Progenitor cell of endocrine pancreas (in vitro differentiated cells): Measurements from ENCODE around the gene MACROD2. TPM values are rescaled to one million over a fixed set of nuclear protein-coding genes. Genes with fewer than 3 reads are reported as not detected.

Experiments
- DNase-seq: peaks from one replicate; pipeline ENCODE4 v3.0.0; 2021; ENCODE audit warnings: low spot score; ENCODE audit not compliant: unreplicated experiment
- H3K27ac Mint-ChIP-seq: 2 replicates; pipeline ENCODE4 v1.8.0; 2021; ENCODE audit warnings: mild to moderate bottlenecking, moderate library complexity, mixed read lengths
- H3K27me3 Mint-ChIP-seq: 2 replicates; pipeline ENCODE4 v1.8.0; 2021; ENCODE audit warnings: mixed read lengths
- H3K36me3 Mint-ChIP-seq: 2 replicates; pipeline ENCODE4 v1.8.0; 2022; ENCODE audit warnings: mixed read lengths; ENCODE audit not compliant: insufficient read depth
- H3K4me1 Mint-ChIP-seq: 2 replicates; pipeline ENCODE4 v1.8.0; 2021; ENCODE audit warnings: low read depth, mixed read lengths
- H3K4me3 Mint-ChIP-seq: 2 replicates; pipeline ENCODE4 v1.8.0; 2021; ENCODE audit warnings: low read depth, mild to moderate bottlenecking, moderate library complexity, mixed read lengths
- H3K9me3 Mint-ChIP-seq: 2 replicates; pipeline ENCODE4 v1.8.0; 2021; ENCODE audit warnings: low read depth, mixed read lengths
- CTCF ChIP-seq: fragments of 200-600 bp; sonication (generic); IDR thresholded peaks from one replicate; pipeline ENCODE4 v1.5.0; 2021; ENCODE audit warnings: antibody characterized with exemption, mild to moderate bottlenecking; ENCODE audit not compliant: unreplicated experiment
- total RNA-seq: library from RNA; stranded (reverse); gene quantifications from 2 replicates; pipeline ENCODE4 v1.2.1, GENCODE V29; 2021

MACROD2 gene
- total RNA-seq, 1 donor from 2014 or later, result 7.6 TPM

- TF ChIP-seq CTCF, result peak; percentile 65
- Mint-ChIP-seq H3K4me3 (peak overlapping the region; percentile 84), H3K4me1 (peaks cover 51% of the 10 kb centered on the region), H3K27ac (peak overlapping the region; percentile 97), H3K27me3 (no peaks in the 10 kb centered on the region), H3K9me3 (no peaks in the 10 kb centered on the region), H3K36me3 (peaks cover 2% of the 10 kb centered on the region)
- DNase-seq, result peak; percentile 15
These were observed 339.1 kb downstream of the MACROD2 start for GRCh38 chr20:14334306-14334930.

- Mint-ChIP-seq H3K27ac (peak overlapping the region; percentile 92), H3K36me3 (peaks cover under 1% of the 10 kb centered on the region), H3K9me3 (peaks cover under 1% of the 10 kb centered on the region), H3K4me3 (peak overlapping the region; percentile 84), H3K4me1 (peaks cover 52% of the 10 kb centered on the region), H3K27me3 (no peaks in the 10 kb centered on the region)
- no peak for DNase-seq
- no peak for TF ChIP-seq CTCF
These were observed 339.7 kb downstream of the MACROD2 start for GRCh38 chr20:14335052-14335451.

- no peak for DNase-seq
- no peaks in the 10 kb centered on the region for H3K36me3 Mint-ChIP-seq
- peaks cover 4% of the 10 kb centered on the region for H3K9me3 Mint-ChIP-seq
These were observed 341.4 kb downstream of the MACROD2 start for GRCh38 chr20:14336686-14337085.

GRCh38 chr20:14337400-14338171 lies 342.3 kb downstream of the MACROD2 start, which contains the start of gene FLRT3:
Gene FLRT3, minus strand, starts transcription at chr20:14337612. Its CDS starts 10,106 bp downstream, at chr20:14327506.
- TF ChIP-seq CTCF, result peak; percentile 87
- no peaks in the 10 kb centered on the region for H3K36me3 Mint-ChIP-seq
- DNase-seq, result peak; percentile 67
- peaks cover 4% of the 10 kb centered on the region for H3K9me3 Mint-ChIP-seq
- peaks cover 37% of the 10 kb centered on the region for H3K4me1 Mint-ChIP-seq
- peak within 1 kb of the TSS; percentile 99 for H3K27ac Mint-ChIP-seq
- peaks cover 6% of the 10 kb centered on the region for H3K27me3 Mint-ChIP-seq
- peak within 1 kb of the TSS; percentile 97 for H3K4me3 Mint-ChIP-seq

More at GRCh38 chr20:14336686-14337085, 341.4 kb downstream of the MACROD2 start:
- H3K27me3 Mint-ChIP-seq, result peaks cover under 1% of the 10 kb centered on the region
- peak overlapping the region; percentile 99 for H3K27ac Mint-ChIP-seq
- H3K4me1 Mint-ChIP-seq, result peaks cover 44% of the 10 kb centered on the region
- peak overlapping the region; percentile 97 for H3K4me3 Mint-ChIP-seq
- peak; percentile 13 for TF ChIP-seq CTCF

- no peak for TF ChIP-seq CTCF
- H3K9me3 Mint-ChIP-seq, result peaks cover 4% of the 10 kb centered on the region
- no peak overlapping the region for H3K27ac Mint-ChIP-seq
- H3K27me3 Mint-ChIP-seq, result peaks cover 6% of the 10 kb centered on the region
- no peak for DNase-seq
- H3K4me1 Mint-ChIP-seq, result peaks cover 39% of the 10 kb centered on the region
- H3K36me3 Mint-ChIP-seq, result no peaks in the 10 kb centered on the region
- H3K4me3 Mint-ChIP-seq, result no peak overlapping the region
These were observed 346.5 kb downstream of the MACROD2 start for GRCh38 chr20:14341801-14342200.
